HTERT RPE-1 (cell line): ENCODE measurements around the gene C1RL.
"Not testable (repeated sequence)": the region's sequence is repeated elsewhere in the genome, so short reads cannot be mapped to it uniquely, and the experiment has no call there.

ENCODE experiments used
- in situ Hi-C: fragments of 300-500 bp; cut with MboI; formaldehyde crosslinking; loops from 4 replicates; pipeline ENCODE4 v1.14.3; 2020; ENCODE audit warnings: low sequenced_read_pairs

The C1RL gene

GRCh38 chr12:7067096-7067495, 41.9 kb downstream of the C1RL start:
- in situ Hi-C loops, result no loop called here

GRCh38 chr12:7066596-7066995, 42.4 kb downstream of the C1RL start:
- in situ Hi-C loops, result no loop called here

GRCh38 chr12:7065073-7065623, 43.9 kb downstream of the C1RL start:
- in situ Hi-C loops, result no loop called here

GRCh38 chr12:7064516-7064915, 44.5 kb downstream of the C1RL start:
- in situ Hi-C loops, result no loop called here

GRCh38 chr12:7061596-7061995, 47.4 kb downstream of the C1RL start:
- in situ Hi-C loops, result no loop called here

- in situ Hi-C loops, result no loop called here
Measured at GRCh38 chr12:7061138-7061537, 47.9 kb downstream of the C1RL start.

- in situ Hi-C loops, result no loop called here
Measured at GRCh38 chr12:7060353-7060954, 48.6 kb downstream of the C1RL start, which contains the start of gene C1S. TSS of gene C1S (plus strand) at chr12:7060718. CDS start at chr12:7061913, 1,195 bp downstream.

GRCh38 chr12:7059780-7060179, 49.2 kb downstream of the C1RL start:
- in situ Hi-C loops, result no loop called here

GRCh38 chr12:7058850-7059395, 50.1 kb downstream of the C1RL start:
- in situ Hi-C loops, result no loop called here

- in situ Hi-C loops, result no loop called here
Measured at GRCh38 chr12:7058163-7058845, 50.7 kb downstream of the C1RL start.

GRCh38 chr12:7055736-7056135, 53.3 kb downstream of the C1RL start:
- in situ Hi-C loops, result not testable (repeated sequence)

GRCh38 chr12:7054925-7055324, 54.1 kb downstream of the C1RL start:
- in situ Hi-C loops, result no loop called here

- in situ Hi-C loops, result not testable (repeated sequence)
Measured at GRCh38 chr12:7049973-7050372, 59.0 kb downstream of the C1RL start.

- in situ Hi-C loops, result not testable (repeated sequence)
Measured at GRCh38 chr12:7049445-7049951, 59.5 kb downstream of the C1RL start.

- in situ Hi-C loops, result no loop called here
Measured at GRCh38 chr12:7047306-7047705, 61.7 kb downstream of the C1RL start.

GRCh38 chr12:7046383-7047105, 62.5 kb downstream of the C1RL start:
- in situ Hi-C loops, result no loop called here

- in situ Hi-C loops, result no loop called here
Measured at GRCh38 chr12:7045913-7046312, 63.1 kb downstream of the C1RL start.
